Activated T-helper 1 cell treated with Interleukin-2 at 50 U/mL for 16 hours (primary cell): ENCODE results near the gene USP53.
"Not testable (repeated sequence)": the region's sequence is repeated elsewhere in the genome, so short reads cannot be mapped to it uniquely, and the experiment has no call there.

Experiments
- DNase-seq: peaks from one replicate; pipeline ENCODE4 v3.0.0-alpha.2; 2020; ENCODE audit warnings: low read depth

The USP53 gene

DNA sequence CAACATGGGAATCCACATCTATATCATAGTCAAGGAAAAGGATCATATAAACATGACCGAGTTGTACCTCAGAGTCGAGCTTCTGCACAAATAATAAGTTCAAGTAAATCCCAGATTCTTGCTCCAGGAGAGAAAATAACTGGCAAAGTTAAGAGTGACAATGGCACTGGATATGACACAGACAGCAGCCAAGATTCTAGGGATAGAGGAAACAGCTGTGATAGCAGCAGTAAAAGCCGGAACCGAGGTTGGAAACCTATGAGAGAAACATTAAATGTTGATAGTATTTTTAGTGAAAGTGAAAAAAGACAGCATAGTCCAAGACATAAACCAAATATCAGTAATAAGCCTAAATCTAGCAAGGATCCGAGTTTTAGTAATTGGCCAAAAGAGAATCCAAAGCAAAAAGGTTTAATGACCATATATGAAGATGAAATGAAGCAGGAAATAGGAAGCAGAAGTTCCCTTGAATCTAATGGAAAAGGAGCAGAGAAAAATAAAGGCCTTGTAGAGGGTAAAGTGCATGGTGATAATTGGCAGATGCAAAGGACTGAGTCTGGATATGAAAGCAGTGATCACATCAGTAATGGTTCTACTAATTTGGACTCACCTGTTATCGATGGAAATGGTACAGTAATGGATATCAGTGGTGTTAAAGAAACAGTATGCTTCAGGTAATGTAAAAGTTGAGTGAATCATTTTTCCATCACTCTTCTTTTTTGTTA lies 59.0 kb downstream of the USP53 start:
- no peak for DNase-seq

DNA sequence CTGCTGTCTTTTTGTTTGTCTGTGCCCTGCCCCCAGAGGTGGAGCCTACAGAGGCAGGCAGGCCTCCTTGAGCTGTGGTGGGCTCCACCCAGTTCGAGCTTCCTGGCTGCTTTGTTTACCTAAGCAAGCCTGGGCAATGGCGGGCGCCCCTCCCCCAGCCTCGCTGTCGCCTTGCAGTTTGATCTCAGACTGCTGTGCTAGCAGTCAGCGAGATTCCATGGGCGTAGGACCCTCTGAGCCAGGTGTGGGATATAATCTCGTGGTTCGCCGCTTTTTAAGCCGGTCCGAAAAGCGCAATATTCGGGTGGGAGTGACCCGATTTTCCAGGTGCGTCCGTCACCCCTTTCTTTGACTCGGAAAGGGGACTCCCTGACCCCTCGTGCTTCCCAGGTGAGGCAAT lies 67.0 kb downstream of the USP53 start:
- not testable (repeated sequence) for DNase-seq

DNA sequence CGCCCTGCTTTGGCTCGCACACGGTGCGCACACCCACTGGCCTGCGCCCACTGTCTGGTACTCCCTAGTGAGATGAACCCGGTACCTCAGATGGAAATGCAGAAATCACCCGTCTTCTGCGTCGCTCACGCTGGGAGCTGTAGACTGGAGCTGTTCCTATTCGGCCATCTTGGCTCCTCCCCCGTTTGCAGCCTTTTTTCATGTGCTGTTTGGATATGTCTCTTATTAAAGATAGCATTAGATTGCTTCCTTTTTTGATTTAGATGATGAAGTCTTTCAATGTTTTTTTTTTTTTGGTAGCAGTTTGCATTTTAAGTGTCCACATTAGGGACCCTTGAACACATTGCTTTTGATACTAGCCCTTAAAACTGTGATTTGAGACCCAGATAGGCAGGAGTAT lies 67.4 kb downstream of the USP53 start:
- not testable (repeated sequence) for DNase-seq

DNA sequence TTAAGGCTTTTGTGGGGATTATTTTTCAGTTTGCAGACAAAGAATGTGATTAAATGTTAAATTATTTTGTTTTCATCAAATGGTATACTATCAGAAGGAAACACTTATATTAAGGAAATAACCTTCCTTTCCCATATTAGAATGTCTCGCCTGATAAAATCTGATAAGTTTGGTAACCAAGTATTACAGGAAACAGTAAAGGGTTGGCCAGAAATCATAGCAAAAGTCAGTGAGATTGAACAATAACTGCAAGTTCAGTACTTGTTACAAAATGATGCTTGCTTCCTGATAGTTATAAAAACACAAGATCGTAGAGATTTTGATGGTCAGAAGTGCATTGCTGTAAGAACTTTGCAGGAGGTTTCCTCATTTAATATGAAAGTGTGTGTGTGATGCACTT lies 68.9 kb downstream of the USP53 start:
- DNase-seq: no peak

DNA sequence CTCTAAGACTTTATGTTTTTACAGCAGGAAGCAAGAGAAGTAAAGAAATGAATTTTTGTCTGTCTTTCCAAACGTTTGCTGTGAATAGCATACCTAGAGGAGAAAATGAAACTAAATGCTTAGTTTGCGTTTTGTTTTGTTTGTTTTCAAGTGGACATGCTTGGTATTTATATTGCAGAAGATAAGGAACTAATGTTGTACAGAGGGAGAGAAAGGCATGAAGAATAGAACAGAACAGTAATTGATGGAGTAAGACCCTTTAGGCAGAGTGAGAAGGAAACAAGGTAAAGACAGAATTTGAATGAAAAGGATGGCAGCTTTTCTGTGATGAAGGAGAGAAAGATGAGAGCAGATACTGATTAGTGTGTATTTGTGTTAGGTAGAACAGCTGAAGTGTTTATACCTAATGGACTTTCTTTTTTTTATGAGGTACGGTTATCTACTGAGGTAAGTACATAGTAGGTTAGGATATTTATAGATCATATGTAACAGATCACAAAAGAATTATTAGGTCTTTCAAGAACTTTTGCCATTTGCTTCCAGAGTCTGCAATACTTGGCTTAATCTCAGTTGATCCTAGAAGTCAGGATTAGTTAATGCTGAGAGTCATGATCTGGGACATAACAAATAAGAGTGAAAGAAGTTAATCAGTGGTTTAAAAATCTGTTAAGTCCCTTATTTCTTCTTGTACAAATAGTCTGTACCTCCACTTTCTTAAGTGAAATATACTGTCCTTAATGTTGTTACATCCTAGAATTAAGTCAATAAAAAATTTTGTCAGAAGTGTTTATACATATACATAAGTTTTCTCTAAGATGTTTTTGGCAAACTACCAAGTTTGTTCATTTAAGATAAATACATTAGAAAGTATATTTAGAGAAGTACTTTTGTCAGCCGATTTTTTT lies 72.6 kb downstream of the USP53 start:
- no peak for DNase-seq

DNA sequence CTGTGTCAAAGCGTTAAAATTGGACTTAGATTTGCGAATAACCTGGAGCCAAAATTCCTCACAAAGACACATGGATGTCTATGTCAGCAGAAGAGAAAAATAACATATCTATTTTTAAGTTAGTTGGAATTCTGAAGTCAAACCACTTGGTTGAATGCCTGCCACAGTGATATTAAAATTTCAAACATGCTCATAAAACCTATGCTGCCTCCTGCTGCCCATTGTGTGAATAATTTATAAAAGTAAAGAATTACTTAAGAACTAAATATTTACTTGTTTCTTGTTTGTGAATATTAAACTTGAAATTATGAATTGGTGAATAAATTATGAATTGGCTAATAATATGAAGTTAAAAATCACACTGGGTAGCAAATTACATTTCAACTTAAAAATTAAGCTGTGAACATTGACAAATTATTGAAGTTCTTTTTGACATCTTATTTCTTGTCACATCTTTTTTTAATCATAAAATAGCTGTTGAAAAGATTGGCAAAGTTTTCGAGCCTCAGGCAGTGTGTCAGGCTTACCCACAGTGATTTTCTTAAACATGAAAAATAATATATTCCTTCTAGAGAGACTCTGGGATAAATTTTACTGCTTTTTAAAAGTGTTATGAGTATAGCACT lies 74.0 kb downstream of the USP53 start:
- no peak for DNase-seq

DNA sequence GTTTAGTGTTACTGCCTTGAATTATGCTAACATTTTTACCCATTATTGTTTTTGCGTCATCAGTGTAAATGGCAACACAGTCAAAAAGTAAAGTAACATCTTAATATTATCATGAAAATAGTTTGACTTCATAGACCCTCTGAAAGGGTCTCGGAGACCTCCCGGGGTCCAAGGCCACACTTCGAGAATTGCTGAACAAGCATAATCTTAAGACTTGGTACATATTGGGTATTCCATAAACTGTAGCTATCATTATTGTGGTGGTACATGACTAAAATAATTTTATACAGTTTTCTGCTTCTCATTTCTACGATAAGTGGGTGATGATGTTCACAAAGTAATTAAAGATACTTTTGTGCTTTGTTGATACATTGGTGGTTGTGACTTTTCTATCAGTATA lies 76.8 kb downstream of the USP53 start:
- no peak for DNase-seq

DNA sequence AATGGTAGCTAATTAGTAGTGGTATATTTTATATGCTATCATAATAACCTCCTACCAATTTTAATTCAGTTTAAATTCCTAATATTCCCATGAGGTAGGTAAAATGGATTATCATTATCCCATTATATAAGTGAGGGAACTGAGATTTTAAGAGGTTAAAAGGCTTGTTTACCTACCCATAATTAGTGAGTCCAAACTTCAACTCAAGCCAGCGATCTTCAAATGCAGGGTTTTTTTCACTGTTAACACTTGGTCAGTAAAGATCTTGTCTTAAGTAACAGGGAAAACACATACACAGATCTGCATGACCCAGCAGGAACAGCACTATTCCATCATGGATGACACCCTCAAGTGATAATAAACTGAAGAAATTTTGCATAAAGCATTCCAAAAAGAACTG lies 78.1 kb downstream of the USP53 start:
- DNase-seq: no peak

DNA sequence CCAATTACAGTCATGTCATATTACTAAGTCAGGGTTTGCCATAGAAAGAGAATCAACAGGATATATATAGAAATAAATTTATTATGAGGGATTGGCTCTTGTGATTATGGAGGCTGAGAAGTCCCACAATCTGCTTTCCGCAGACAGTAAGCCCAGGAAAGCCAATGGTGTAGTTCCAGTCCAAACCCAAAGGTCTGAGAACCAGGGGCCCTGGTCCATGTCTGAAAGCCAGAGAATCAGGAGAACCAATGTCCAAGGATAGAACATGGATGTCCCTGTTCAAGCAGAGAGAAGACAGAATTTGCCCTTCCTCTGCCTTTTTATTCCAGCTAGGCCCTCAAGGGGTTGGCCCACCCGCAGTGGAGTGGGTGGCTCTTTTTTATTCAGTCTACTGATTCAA lies 83.8 kb downstream of the USP53 start:
- DNase-seq: no peak

DNA sequence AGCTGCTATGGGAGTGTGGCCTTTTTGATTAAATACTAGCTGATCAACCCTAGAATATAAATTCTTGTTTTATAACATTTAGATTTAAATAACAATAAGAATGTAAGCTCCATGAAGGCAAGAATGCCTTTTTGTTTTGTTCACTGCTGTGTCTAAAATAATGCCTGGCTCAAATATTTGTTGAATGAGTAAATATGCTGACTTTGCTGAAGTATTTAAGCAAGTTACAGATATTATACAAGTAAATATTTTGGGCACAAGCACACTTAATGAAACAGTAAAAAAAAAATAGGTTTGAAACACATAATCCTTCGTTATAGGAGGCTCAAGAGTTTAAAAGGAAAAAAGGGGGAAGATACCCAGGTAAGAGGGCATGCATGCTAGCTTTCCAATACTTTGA lies 85.3 kb downstream of the USP53 start:
- DNase-seq: no peak

DNA sequence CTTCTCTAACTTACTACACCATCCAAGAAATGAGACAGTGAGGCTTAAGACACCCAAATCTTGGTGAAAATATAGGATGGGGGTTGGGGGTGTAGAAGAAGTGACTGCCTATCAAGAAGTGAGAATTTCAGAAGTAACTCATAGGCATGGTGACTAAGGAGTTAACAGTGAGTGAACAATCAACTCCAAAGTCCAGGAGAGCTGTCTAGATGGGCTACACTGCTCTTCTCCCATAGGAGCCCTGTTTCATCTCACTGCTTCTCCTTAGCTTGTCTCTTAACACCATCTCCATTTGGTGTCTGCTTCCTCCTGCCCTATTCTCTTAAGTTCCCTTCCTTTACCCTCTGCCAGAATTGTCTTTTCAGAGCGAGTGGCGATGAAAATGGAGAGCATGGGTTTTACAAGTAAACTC lies 86.8 kb downstream of the USP53 start:
- DNase-seq: no peak

DNA sequence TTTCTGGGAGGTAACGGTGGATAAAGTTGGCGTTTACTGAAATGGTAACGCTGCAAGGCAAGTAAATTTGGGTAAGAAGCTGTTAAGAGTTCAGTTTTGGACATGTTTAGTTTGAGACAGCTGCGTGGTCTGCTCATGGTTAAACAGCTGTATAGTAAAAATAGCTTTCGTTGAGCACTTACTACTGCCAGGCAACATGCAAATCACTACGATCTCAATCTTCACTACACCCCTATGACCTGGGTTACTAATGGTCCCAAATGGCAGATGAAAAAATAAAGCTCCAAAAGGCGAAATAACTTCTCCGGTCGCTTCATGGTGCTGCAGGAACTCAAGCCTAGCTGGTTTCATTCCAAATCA lies 87.2 kb downstream of the USP53 start:
- DNase-seq: no peak

DNA sequence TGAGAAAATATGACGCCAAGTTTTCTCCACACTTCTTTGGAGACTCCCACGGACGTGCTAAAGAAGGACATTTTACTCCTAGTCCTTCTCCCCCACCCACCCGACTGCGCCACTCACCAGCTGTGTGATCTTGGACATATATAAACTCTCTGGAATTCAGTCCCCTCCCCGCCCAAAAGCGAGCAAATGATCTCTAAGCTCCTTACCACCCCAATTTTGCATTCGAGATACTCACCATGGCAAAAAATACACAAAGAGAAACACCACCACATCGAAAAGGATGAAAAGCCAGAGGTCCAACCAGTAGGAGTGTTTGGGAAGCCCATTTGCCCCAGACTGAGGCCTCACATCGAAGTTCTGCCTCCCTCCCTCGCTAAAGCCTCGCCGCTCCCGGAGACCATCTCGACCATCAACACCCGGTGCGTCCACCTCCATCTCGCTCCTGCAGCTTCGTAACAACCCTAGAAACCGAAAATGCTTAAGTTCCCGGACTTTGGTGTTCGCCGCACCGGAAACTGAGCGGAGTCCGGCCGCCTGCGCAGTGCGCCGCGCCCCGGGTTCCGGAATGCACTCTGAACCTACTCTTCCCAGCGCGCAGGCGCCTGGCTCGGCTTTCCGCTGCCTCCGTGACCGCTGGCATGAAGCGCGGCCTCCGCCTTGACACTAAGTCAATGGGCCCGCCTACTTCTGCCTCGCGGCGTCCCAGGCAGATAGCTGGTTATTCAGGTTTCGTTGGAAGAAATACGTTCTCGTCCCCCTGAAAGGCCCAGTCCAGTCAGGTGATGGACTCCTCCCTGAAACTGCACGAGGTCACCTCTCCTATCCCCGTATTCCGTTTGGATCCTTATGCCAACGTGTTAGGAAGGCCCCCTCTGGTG lies 87.8 kb downstream of the USP53 start:
- peak; percentile 85 for DNase-seq

DNA sequence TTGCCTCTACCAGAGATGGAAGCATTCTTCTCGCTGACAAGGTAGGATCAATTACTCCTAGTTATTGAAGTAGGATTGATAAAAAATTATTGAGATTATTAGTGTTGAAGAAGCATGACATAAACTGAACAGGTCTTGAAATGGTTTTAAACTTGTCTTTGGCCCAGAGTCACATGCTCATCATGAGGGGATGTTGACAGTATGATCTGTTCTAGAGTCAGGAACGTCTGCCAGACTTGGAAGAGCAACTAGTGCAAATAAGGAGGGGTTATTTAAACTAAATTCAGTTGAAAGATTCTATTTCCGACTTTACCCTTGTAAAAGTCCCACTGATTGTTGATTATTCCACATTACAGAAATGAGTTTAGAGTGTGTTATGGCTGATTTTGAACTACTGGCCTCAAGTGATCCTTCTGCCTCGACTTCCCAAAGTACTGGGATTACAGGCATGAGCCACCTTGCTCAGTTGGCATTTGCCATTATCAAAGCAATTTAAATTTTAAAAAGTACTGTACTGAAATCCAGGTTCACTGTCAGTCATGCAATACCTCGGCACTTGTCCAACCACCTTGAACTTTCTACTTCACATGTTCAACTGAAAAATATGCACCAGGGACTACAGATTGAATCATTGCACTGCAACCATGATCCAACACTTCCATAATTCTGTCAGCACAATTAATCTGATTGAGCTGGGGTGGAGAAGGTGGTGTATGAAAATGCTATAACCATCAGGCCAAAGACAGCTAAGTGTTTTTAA lies 89.7 kb downstream of the USP53 start:
- DNase-seq: no peak

DNA sequence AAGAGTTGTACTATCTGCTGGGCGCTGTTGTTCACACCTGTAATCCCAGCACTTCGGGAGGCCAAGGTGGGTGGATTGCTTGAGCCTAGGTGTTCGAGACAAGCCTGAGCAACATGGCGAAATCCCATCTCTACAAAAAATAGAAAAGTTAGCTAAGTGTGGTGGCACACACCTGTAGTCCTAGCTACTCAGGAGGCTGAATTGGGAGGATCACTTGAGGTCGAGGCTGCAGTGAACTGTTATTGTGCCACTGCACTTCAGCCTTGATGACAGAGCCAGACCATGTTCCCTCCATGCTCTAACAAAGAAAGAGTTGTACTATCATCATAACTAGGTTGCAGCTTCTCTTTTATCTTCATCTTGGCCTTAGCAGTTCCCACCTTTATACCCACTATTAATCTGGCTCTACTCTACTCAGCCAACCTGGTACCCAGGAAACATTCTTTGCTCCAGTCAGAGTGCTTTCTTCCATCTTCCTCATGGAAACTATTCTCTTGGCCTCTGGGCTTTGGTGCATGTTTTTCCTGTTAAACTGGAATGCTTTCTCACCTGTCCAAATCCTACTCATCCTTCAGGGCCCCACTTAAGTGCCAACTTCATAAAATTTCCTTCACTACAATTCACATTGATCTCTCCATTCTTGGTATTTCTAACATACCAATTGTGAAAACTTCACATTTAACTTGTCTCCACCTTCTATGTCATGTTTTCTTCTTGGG lies 91.2 kb downstream of the USP53 start:
- DNase-seq: no peak

DNA sequence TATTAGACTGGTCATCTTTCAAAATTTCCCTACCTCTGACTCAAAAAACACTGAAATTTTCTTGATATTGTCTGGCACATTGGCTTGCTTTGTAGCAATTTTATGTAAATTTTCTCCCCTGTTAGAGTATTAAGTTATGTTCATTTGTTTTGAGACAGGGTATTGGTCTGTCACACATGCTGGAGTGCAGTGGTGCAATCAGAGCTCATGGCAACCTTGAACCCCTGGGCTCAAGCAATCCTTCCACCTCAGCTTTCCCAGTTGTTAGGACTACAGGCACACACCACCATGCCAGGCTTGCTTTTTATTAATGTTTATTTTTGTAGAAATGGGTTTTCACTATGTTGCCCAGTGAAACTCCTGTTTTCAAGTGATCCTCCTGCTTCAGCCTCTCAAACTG lies 91.9 kb downstream of the USP53 start:
- DNase-seq: no peak

DNA sequence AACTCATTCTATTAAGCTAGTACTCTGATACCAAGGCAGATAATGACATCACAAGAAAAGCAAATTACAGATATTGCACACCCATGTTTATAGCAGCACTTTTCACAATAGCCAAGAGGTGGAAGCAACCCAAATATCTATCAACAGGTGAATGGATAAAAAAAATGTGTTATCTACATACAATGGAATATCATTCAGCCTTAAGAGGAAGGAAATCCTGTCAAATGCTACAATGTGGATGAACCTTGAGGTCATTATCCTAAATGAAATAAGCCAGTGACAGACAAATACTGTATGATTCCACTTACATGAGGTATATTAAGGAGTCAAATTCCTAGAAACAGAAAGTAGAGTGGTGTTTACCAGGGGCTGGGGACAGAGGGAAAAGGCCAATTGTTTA lies 95.1 kb downstream of the USP53 start:
- DNase-seq: no peak

DNA sequence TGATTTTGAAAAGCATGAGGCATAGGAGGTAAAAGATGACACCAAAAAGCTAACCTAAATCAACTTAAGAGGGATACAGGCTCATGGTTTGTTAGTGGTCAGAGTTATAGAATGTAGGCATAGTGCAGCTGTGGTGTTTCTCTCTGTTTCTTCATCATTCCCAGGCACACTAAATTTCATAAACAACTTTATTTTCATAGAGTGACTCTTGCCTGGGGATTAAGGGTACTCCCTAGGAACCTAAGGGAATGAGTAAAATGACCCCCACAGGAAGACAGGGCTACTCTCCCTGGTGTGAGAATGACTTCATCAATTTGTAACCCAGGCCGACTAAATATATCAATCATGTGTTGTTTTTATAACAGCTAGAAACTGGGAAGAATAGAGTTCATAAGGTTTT lies 98.3 kb downstream of the USP53 start:
- no peak for DNase-seq

DNA sequence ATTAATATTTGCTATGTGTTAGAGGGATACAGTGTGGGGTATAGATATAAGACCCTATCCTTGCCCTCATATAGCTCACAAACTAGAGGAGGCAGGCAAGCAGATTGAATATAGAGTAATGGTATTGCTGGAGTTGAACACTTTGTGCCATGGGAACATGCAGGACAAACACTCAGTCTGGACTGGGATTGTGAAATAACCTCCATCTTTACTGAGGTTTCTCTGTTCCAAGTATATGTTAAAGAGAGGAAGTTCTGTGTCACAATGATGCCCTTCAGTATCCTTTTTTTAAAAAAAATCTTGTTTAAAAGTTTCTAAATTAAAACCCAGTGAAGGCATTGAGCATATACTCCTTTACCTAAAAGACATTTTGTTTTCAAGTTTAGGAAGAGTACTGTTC lies 100.7 kb downstream of the USP53 start:
- no peak for DNase-seq

DNA sequence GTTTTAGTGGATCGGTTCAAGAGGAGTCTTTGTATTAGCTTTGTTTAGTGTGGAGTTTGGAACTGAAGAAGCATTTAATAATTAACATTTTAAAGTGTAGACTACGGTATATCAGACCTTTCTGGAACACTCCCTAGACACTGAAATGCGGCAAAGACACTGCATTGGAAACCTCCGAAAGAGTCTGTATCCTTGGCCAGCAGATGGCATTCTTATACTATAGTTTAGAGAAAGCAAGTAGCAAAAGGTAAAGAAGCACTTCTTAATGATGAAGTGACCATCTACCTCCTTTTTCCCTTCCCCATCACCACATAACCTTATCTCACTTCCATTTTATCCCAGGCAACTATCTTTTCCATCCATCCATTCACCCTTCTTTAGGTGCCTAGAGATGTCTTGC lies 101.8 kb downstream of the USP53 start:
- DNase-seq: no peak

DNA sequence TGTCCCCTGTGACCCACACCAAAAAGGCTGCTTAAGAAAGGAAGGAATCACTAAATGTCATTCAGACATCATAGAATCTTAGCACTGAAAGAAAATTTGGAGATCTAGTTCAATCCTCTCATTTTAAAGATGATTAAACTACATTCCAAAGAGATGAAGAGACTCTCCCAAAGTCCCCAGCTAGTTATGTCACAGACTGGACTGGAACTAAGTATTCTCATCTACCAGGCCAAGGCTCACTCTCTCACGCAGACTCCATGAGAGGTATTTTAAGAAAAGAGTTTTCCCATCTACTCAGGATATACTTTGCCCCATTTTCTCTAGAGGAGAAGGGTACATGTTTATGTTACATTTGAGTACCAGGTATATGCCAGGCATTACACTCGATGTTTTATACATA lies 102.5 kb downstream of the USP53 start:
- no peak for DNase-seq
